GM12878 (cell line): ENCODE measurements around the gene ERO1B. TPM values are rescaled to one million over a fixed set of nuclear protein-coding genes. Genes with fewer than 3 reads are reported as not detected.

ENCODE experiments used
- ATF3 ChIP-seq: IDR thresholded peaks from 2 replicates; pipeline ENCODE4 v1.6.1; 2011; ENCODE audit warnings: low read depth, mild to moderate bottlenecking, low read length, moderate library complexity, borderline replicate concordance; ENCODE audit errors: extremely low read depth
- DPF2 ChIP-seq: fragments of 450-650 bp; IDR thresholded peaks from 2 replicates; pipeline ENCODE4 v1.6.1; 2017; ENCODE audit warnings: mild to moderate bottlenecking
- ELK1 ChIP-seq: IDR thresholded peaks from 2 replicates; pipeline ENCODE4 v1.6.1; 2012; ENCODE audit warnings: low read depth, low read length, improper control_type of control experiment
- EP300 ChIP-seq, 2 experiments: fragments of 150-350 bp in 1 of 2; IDR thresholded peaks; 2 replicates each; pipeline ENCODE4 v1.6.1; 2011 to 2012; ENCODE audit warnings: low read depth in 2 of 2, low read length in 2 of 2, borderline replicate concordance in 1 of 2, improper control_type of control experiment in 1 of 2, inconsistent platforms in 1 of 2; ENCODE audit not compliant: control insufficient read depth in 1 of 2
- FOXK2 ChIP-seq: fragments of 450-650 bp; IDR thresholded peaks from 2 replicates; pipeline ENCODE4 v1.6.1; 2017; ENCODE audit warnings: mild to moderate bottlenecking, moderate library complexity
- IRF4 ChIP-seq: IDR thresholded peaks from 2 replicates; pipeline ENCODE4 v1.6.1; 2011; ENCODE audit warnings: low read depth, low read length
- IRF5 ChIP-seq: fragments of 450-650 bp; IDR thresholded peaks from 2 replicates; pipeline ENCODE4 v1.6.1; 2017; ENCODE audit warnings: borderline replicate concordance
- LARP7 ChIP-seq: fragments of 450-650 bp; IDR thresholded peaks from 2 replicates; pipeline ENCODE4 v1.6.1; 2017; ENCODE audit warnings: mild to moderate bottlenecking
- NBN ChIP-seq: fragments of 450-650 bp; IDR thresholded peaks from 2 replicates; pipeline ENCODE4 v1.6.1; 2016
- NRF1 ChIP-seq: conservative IDR thresholded peaks from 2 replicates; pipeline ENCODE4 v1.6.1; 2011; ENCODE audit warnings: mild to moderate bottlenecking, low read depth, low read length, improper control_type of control experiment
- PAX8 ChIP-seq: fragments of 450-650 bp; IDR thresholded peaks from 2 replicates; pipeline ENCODE4 v1.6.1; 2017; ENCODE audit warnings: mild to moderate bottlenecking, moderate library complexity
- PML ChIP-seq: IDR thresholded peaks from 2 replicates; pipeline ENCODE4 v1.6.1; 2012; ENCODE audit warnings: low read length, inconsistent platforms
- USF2 ChIP-seq: IDR thresholded peaks from 2 replicates; pipeline ENCODE4 v1.6.1; 2011; ENCODE audit warnings: low read depth, low read length, improper control_type of control experiment, borderline replicate concordance
- ZBTB33 ChIP-seq: fragments of 450-650 bp; IDR thresholded peaks from 2 replicates; pipeline ENCODE4 v1.6.1; 2017; ENCODE audit warnings: mild to moderate bottlenecking
- ZBTB4 ChIP-seq: fragments of 450-650 bp; formaldehyde crosslinking; IDR thresholded peaks from 2 replicates; pipeline ENCODE4 v1.4.0; 2022; ENCODE audit warnings: mild to moderate bottlenecking, moderate library complexity
- ZBTB40 ChIP-seq: fragments of 450-650 bp; IDR thresholded peaks from 2 replicates; pipeline ENCODE4 v1.6.1; 2016; ENCODE audit warnings: mild to moderate bottlenecking, moderate library complexity, borderline replicate concordance
- polyA plus RNA-seq, 11 experiments: library from polyadenylated mRNA; depleted of rRNA in 4 of 11; unstranded in 6 of 11; stranded (reverse) in 5 of 11; fragments of >200 nt; fragmentation: Nextera tagmentation in 4 of 11; fragmentation: Illumina TruSeq in 1 of 11; extraction: Ambion mirVana in 4 of 11; extraction: Trizol in 1 of 11; gene quantifications; 1 replicate in 1 of 11; 2 replicates in 10 of 11; pipeline versions ENCODE4 v1.2.1 to v1.2.3, GENCODE V29; 2011 to 2016; ENCODE audit warnings: inconsistent platforms in 2 of 11, missing spikeins in 2 of 11, low read depth in 1 of 11
- total RNA-seq, 4 experiments: library from RNA; depleted of rRNA in 3 of 4; stranded (reverse); fragments of >200 nt in 3 of 4; fragmentation: Illumina TruSeq in 1 of 4; extraction: Trizol in 1 of 4; gene quantifications; 2 replicates each; pipeline versions ENCODE4 v1.2.1 to v1.2.3, GENCODE V29; 2013 to 2021

Gene ERO1B
- total and polyA plus RNA-seq, 10 of the 15 experiments (the other 5 are each of a cell fraction or from before 2014, with no cell fraction given), result 9.0 to 30.9 (median 23.0) TPM

- no peak for TF ChIP-seq USF2
- peak; percentile 96 for TF ChIP-seq PML
- no peak; the same call in 1 of the 2 replicates for TF ChIP-seq NBN
- TF ChIP-seq PAX8, result no peak
- TF ChIP-seq IRF5, result no peak
- no peak for TF ChIP-seq ZBTB40
- no peak for TF ChIP-seq IRF4
- TF ChIP-seq LARP7, result peak; percentile 91
- TF ChIP-seq ELK1, result no peak
- TF ChIP-seq ZBTB33, result no peak
- no peak for TF ChIP-seq ATF3
- no peak for TF ChIP-seq FOXK2
- no peak for TF ChIP-seq ZBTB4
- TF ChIP-seq NRF1, result no peak
- TF ChIP-seq EP300 (IDR thresholded peaks at IDR 0.05; ENCODE audit: borderline replicate concordance in 1 of 2, control insufficient read depth in 1 of 2, low read depth in 2 of 2, low read length in 2 of 2), result no peak
- peak; percentile 65 for TF ChIP-seq DPF2
These were observed at the start of gene ERO1B (continued) for GRCh38 chr1:236281654-236282424.
